Measurements from ENCODE around the gene CNDP1.
A peak's percentile ranks its signal among the peaks of the same experiment; 100 is the strongest.
"Not testable (repeated sequence)": the region's sequence is repeated elsewhere in the genome, so short reads cannot be mapped to it uniquely, and the experiment has no call there.

The CNDP1 gene

DNA sequence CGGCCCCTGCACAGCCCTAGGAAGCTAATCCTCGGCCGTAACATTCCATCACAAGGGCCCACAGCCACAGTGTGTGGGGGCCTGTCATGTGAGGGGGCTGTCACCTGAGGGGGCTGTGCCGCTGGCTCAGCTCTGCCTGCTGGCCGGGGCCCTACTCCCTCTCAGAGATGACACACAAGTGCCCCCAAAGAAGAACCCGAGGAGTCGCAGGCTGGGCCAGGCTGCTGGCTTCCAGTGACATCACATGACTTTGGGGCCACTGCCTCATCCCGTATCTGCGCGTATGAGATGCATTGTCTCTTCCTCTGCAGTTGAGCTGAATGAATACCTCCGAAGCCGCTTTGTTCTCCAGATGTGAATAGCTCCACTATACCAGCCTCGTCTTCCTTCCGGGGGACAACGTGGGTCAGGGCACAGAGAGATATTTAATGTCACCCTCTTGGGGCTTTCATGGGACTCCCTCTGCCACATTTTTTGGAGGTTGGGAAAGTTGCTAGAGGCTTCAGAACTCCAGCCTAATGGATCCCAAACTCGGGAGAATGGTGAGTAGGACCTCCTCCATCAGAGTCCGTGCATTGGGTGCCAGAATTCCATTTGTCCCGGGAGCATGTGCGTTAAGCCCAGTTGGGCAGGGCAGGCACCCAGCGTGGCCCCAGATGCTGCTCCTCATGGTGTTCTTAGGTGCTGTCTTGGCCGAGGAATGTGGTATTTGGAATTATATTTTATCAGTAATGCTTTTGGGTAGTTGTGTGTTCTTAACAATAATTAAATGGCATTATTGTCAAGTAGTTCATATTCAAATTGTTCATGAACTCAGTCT lies at the start of gene CNDP1:
Gene CNDP1, plus strand, starts transcription at position 351 of the 820 bp plus-strand sequence. Its CDS starts 168 bp downstream, at position 519.
- no peak for DNase-seq

DNA sequence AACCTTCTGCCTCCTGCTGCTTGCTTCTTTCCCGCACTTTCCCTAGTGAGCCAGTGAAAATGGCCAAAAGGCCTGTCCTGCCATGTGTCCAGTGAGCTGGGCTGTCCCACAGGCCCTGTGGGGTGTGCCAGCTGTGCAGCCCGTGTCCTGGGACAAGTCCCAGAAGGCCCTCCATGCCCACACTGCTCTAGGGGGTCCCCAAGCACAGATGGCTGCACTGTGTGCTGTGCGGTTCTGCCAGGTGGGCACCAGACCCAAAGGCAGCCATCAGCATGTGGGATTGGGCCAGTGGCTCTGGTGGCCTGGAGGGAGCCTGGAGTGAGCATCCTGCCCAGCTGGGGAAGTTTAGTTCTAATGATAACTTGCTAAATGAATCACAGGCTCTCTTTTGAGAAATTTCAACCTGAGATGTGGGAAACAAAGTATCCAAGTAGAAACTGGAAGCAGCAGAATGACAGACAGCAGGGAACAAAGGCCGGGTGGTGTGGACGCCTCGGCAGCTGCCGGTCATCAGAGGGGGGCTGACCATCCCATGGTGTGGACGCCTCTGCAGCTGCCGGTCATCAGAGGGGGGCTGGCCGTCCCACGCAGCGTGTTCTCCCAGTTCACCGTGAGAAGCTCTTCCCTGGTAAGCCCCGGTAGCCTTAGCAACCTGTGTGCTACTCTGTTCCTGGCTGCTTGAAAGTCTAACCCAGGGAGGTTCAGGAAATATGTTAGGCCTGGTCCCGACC lies 48.0 kb upstream of the CNDP1 start:
- no peak for DNase-seq

DNA sequence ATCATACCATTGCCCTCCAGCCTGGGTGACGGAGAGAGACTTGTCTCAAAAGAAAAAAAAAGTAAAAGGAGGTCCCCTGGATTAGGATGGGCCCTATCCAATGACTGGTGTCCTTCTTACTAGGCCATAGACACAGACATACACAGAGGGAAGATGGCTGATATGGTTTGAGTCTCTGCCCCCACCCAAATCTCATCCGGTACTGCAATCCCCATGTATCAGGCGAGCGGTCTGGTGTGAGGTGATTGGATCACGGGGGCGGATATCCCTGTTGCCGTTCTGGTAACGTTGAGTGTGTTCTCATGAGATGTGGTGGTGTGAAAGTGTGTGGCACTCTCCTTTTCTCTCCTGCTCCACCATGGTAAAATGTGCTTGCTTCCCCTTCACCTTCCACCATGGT lies 45.9 kb upstream of the CNDP1 start:
- no peak for DNase-seq

- no peak for DNase-seq
Measured at GRCh38 chr18:74488864-74489263, 45.4 kb upstream of the CNDP1 start.

DNA sequence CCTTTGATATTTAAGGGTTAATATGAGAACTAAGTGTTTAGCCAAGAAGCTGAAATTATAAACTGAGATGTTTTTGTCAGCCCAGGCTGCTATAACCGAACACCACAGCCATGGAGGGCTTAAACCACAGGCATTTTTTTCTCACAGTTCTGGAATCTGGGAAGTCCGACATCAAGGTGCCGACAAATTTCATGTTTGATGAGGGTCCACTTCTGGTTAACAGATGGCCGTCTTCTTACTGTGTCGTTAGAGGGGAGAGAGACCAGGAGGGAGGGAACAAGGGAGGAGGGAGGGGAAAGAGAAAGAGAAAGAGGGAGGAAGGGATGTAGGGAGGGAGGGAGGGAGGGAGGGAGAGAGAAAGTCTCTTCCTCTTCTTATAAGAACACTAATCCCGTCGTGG lies 44.6 kb upstream of the CNDP1 start:
- DNase-seq, result no peak

DNA sequence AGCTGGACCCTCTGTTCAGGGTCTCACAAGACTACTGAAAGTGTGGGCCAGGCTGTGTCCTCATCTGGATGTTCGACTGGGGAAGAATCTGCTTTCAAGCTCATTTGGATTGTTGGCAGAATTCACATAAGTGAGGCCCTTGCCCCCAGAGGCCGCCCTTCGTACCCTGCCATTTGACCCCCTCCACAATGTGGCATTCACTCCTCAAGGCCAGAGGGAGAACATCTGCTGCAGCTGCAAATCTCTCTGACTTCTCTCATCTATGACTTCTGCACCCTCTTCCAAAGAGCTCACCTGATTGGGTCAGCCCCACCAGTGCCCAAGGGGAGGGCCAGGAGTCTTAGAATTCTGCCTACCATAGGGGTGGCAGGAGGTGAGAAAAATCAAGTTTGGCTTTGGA lies 42.0 kb upstream of the CNDP1 start:
- no peak for DNase-seq

GRCh38 chr18:74493689-74494088 lies 40.6 kb upstream of the CNDP1 start:
- DNase-seq, result peak; percentile 75

DNA sequence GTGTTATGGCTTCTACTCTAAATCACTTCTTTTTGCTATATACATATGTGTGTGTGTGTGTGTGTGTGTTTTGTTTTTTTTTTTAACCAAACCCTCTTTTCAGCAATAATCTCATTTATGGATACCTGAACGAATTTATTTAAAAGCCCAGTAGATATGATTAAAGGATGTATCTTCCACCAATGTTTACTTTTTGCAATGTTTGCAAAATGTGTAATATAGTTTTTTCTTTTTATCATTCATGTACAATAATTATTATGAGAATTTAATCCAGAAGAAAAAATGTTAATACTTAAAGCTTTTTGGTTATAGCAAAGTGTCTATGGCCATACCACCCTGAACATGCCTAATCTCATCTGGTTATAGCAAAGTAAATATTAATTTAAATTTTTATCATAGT lies 39.8 kb upstream of the CNDP1 start:
- no peak for DNase-seq

- DNase-seq, result peak; percentile 97
Measured at GRCh38 chr18:74495581-74496507, 38.5 kb upstream of the CNDP1 start, which contains the start of gene CNDP2. CNDP2 (plus strand) TSS chr18:74496363; CDS start chr18:74499974, 3,611 bp downstream.

- peak; percentile 14 for DNase-seq
Measured at GRCh38 chr18:74496508-74497323, 37.6 kb upstream of the CNDP1 start.

GRCh38 chr18:74497324-74497676 lies 37.0 kb upstream of the CNDP1 start:
- DNase-seq, result no peak

DNA sequence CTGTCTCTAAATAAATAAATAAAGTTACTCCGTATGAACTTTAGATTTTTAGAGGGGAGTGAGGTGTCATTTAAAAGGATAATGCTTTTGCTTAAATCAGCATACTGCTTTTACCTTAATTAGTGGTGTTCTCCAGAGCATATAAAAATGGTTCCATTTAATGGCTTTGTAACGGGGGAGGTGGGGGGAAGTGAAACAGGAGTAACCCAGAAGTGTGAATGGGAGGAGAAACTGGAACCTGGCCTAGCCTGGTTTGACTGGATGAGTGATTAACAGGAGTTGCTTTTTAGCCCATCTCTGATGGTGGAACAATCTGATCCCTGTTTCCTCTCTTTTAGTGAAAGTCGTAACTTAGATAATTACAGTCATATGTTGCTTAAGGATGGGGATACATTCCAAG lies 36.5 kb upstream of the CNDP1 start:
- DNase-seq, result no peak

- DNase-seq, result peak; percentile 80
Measured at GRCh38 chr18:74498712-74499627, 35.3 kb upstream of the CNDP1 start.

DNA sequence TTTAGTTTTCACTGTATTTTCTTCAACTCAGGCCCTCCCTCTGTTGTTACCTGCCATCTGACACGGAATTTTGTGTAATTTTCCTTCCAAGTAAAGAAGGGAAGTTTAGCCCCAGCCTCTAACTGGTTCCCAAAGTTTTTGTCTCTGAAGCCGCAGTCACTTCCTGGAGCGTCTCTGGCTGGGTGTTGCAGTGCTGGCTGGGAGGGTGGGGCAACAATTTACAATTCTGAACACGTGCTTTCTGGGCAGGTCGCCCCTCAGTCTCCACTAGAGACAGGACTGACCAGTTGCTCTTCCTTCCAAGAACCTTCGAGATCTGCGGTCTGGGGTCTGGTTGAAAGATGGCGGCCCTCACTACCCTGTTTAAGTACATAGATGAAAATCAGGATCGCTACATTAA lies 34.7 kb upstream of the CNDP1 start:
- DNase-seq, result peak; percentile 44

GRCh38 chr18:74500372-74500771 lies 33.9 kb upstream of the CNDP1 start:
- no peak for DNase-seq

DNA sequence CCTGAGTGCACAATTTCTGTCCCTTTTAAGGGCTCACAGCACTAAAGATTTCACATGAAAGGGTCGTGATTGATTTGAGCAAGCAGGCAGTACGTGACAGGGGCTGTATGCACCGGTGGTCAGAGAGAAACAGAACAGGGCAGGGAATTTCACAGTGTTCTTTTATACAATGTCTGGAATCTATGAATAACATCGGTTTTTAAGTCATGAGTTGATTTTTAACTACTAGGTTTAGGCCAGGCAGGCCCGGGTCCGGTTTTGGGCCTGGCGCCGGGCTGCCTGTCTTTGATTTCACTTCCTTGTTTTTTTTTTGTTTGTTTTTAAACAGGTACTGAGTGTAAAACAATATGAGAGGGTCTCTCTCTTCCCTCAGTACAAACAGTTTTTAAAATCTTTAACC lies 33.5 kb upstream of the CNDP1 start:
- not testable (repeated sequence) for DNase-seq

- DNase-seq, result no peak
Measured at GRCh38 chr18:74501386-74501785, 32.9 kb upstream of the CNDP1 start.

DNA sequence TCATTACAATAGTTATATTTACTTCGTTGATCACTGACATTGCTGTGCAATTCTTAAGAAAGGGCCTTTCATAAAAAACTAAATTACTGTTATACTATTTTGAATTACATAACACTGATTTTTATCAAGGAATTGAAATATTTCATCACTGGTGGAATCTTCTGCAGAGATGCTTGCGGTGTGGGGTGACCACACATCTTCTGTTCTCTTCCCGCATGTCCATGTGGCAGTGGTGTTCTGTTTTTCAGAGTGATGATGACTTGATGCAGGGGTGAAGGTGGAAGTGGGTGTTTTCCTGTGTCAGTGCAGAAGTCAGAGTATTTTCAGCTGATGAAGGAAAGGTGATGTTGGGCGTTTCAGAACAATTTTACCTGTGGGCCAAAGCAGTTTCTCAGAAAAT lies 31.2 kb upstream of the CNDP1 start:
- no peak for DNase-seq

GRCh38 chr18:74505776-74506175 lies 28.5 kb upstream of the CNDP1 start:
- no peak for DNase-seq

- DNase-seq, result no peak
Measured at GRCh38 chr18:74506448-74507084, 27.7 kb upstream of the CNDP1 start.
